ENCODE data around the gene TOR4A. TPM values are rescaled to one million over a fixed set of nuclear protein-coding genes. Genes with fewer than 3 reads are reported as not detected.

The TOR4A gene
- total RNA-seq, 1 donor from 2014 or later, result 38.3 TPM

- TF ChIP-seq, protein P1, sequence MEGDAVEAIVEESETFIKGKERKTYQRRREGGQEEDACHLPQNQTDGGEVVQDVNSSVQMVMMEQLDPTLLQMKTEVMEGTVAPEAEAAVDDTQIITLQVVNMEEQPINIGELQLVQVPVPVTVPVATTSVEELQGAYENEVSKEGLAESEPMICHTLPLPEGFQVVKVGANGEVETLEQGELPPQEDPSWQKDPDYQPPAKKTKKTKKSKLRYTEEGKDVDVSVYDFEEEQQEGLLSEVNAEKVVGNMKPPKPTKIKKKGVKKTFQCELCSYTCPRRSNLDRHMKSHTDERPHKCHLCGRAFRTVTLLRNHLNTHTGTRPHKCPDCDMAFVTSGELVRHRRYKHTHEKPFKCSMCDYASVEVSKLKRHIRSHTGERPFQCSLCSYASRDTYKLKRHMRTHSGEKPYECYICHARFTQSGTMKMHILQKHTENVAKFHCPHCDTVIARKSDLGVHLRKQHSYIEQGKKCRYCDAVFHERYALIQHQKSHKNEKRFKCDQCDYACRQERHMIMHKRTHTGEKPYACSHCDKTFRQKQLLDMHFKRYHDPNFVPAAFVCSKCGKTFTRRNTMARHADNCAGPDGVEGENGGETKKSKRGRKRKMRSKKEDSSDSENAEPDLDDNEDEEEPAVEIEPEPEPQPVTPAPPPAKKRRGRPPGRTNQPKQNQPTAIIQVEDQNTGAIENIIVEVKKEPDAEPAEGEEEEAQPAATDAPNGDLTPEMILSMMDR (IDR thresholded peaks at IDR 0.05), result no peak
- Histone ChIP-seq H3K36me3 (peaks cover 14 to 20% of the 10 kb centered on the region in 2 donors), H3K27ac (no peak overlapping the region), H3K4me3 (no peak overlapping the region), H3K9me3 (no peaks in the 10 kb centered on the region), H3K4me1 (peaks cover 13 to 14% of the 10 kb centered on the region in 2 donors), H3K27me3 (no peaks in the 10 kb centered on the region)
- no peak for DNase-seq (ENCODE audit: low spot score in 2 of 2)
- intact Hi-C loops (cut with DNase I), result no loop called here
Observed at GRCh38 chr9:137245450-137246421, 31.8 kb upstream of the TOR4A start.

DNA sequence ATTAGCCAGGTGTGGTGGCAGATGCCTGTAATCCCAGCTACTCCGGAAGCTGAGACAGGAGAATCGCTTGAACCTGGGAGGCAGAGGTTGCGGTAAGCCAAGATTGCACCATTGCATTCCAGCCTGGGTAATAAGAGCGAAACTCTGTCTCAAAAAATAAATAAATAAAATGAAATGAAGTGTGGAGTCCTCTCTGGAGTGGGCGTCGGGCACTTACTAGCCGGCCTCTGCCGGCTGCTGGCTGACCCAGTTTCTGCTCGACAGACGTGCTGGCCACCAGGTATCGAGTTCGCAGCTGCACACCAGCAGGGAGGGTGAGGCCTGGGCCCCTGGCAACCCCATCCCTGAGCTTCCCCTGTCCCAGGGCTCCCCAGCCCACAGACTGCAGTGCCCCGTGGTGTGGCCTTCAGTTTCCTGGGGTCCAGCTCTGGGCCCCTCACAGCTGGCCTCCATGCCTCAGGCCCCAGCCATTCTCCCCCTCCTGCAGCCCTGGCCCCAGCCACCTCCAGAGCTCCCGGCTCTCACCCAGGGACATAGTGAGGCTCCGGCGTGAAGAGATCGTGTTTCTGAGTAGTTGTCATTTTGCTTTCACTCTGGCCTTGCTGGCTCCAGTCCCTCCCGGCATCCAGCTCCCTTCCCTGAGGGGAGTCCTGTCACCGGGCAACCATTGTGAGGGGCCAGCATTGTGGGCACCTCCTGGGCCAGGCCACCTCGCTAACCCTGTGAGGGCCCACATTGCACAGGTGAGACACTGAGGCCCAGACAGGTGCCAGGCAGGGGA is 30.2 kb upstream of the TOR4A start:
- DNase-seq (ENCODE audit: low spot score in 2 of 2), result no peak
- intact Hi-C loops (cut with DNase I), result no loop called here
- Histone ChIP-seq H3K4me3 (no peak overlapping the region), H3K27me3 (no peaks in the 10 kb centered on the region), H3K27ac (no peak overlapping the region), H3K36me3 (peaks cover 12 to 17% of the 10 kb centered on the region in 2 donors), H3K9me3 (no peaks in the 10 kb centered on the region), H3K4me1 (peaks cover 8 to 9% of the 10 kb centered on the region in 2 donors)
- TF ChIP-seq, protein P1 (IDR thresholded peaks at IDR 0.05), result no peak

- Histone ChIP-seq H3K4me3 (no peak overlapping the region), H3K4me1 (peaks cover 3 to 4% of the 10 kb centered on the region in 2 donors), H3K9me3 (no peaks in the 10 kb centered on the region), H3K27ac (no peak overlapping the region), H3K27me3 (no peaks in the 10 kb centered on the region), H3K36me3 (peaks cover 7 to 12% of the 10 kb centered on the region in 2 donors)
- TF ChIP-seq, protein P1 (IDR thresholded peaks at IDR 0.05), result no peak
- no peak for DNase-seq (ENCODE audit: low spot score in 2 of 2)
- intact Hi-C loops (cut with DNase I), result no loop called here
Observed at GRCh38 chr9:137247916-137248175, 29.7 kb upstream of the TOR4A start.

GRCh38 chr9:137250329-137251193 is 27.0 kb upstream of the TOR4A start:
- DNase-seq (ENCODE audit: low spot score in 2 of 2), result no peak
- TF ChIP-seq, protein P1 (IDR thresholded peaks at IDR 0.05), result no peak

DNA sequence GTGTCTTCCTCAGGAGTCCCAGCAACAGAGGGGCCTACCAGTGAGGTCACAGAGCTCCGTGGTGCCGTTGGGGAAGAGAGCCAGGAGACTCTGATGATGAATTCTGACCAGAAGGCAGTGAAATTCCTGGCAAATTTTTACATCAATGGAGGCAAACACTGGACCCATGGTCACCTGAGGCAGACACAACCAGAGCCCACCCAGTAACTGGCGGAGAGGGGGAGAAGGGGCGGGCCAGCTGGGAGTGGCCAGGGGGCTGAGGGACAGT is 26.4 kb upstream of the TOR4A start, which contains the start of gene STPG3:
Gene STPG3, plus strand, starts transcription at position 93 of the 268 bp plus-strand sequence. Its CDS starts 1 bp downstream, at position 94.
- Histone ChIP-seq H3K36me3 (no peaks in the 10 kb centered on the region), H3K4me3 (no peak within 1 kb of the TSS), H3K4me1 (peaks cover 6 to 11% of the 10 kb centered on the region in 2 donors), H3K9me3 (no peaks in the 10 kb centered on the region), H3K27ac (no peak within 1 kb of the TSS), H3K27me3 (no peaks in the 10 kb centered on the region)
- TF ChIP-seq, protein P1 (IDR thresholded peaks at IDR 0.05), result no peak
- intact Hi-C loops (cut with DNase I), result no loop called here
- DNase-seq (ENCODE audit: low spot score in 2 of 2), result no peak

More at GRCh38 chr9:137250329-137251193, 27.0 kb upstream of the TOR4A start:
- H3K4me1 ChIP-seq, result peaks cover 3 to 7% of the 10 kb centered on the region in 2 donors
- H3K9me3 ChIP-seq, result no peaks in the 10 kb centered on the region
- H3K27ac ChIP-seq, result no peak overlapping the region
- intact Hi-C loops (cut with DNase I), result no loop called here
- H3K36me3 ChIP-seq, result no peaks in the 10 kb centered on the region
- H3K4me3 ChIP-seq, result no peak overlapping the region
- H3K27me3 ChIP-seq, result no peaks in the 10 kb centered on the region

Data from ascending aorta (tissue), 2 donors.